OCI-LY7 (cell line): ENCODE measurements around the gene CLTB.

Experiments
- CTCF ChIP-seq: fragments of 200-600 bp; sonication (generic); conservative IDR thresholded peaks from 2 replicates; pipeline ENCODE4 v1.5.1; 2014; ENCODE audit warnings: mild to moderate bottlenecking, antibody characterized with exemption, low read length, moderate library complexity, mixed read lengths
- EZH2phosphoT487 ChIP-seq: fragments of 200-600 bp; sonication (generic); IDR thresholded peaks from 2 replicates; pipeline ENCODE4 v1.6.1; 2018; ENCODE audit warnings: low read depth, borderline replicate concordance, mild to moderate bottlenecking, mixed run types, antibody characterized with exemption, low read length, moderate library complexity, mixed read lengths

GRCh38 chr5:176418251-176418650 lies 1.9 kb upstream of the CLTB start:
- TF ChIP-seq CTCF (no peak), EZH2phosphoT487 (no peak)
